H9 (cell line): Measurements from ENCODE around the gene SVIP. TPM values are rescaled to one million over a fixed set of nuclear protein-coding genes. Genes with fewer than 3 reads are reported as not detected.

Experiments
- DNase-seq: peaks from one replicate; pipeline ENCODE4 v3.0.0-alpha.2; 2017
- H2AFZ ChIP-seq: one replicate; pipeline ENCODE4 v1.6.1; 2013; ENCODE audit warnings: mild to moderate bottlenecking, low read length, control low read depth, moderate library complexity
- H2AK5ac ChIP-seq: 2 replicates; pipeline ENCODE4 v1.6.1; 2013; ENCODE audit warnings: low read length, control low read depth, mixed read lengths; ENCODE audit not compliant: insufficient read length
- H2BK120ac ChIP-seq: one replicate; pipeline ENCODE4 v1.6.1; 2013; ENCODE audit warnings: low read depth, mild to moderate bottlenecking, low read length, control low read depth, inconsistent platforms; ENCODE audit not compliant: poor library complexity, severe bottlenecking
- H2BK12ac ChIP-seq: 2 replicates; pipeline ENCODE4 v1.6.1; 2013; ENCODE audit warnings: low read length, control low read depth, mixed read lengths, low read depth; ENCODE audit not compliant: insufficient read length
- H2BK15ac ChIP-seq: 2 replicates; pipeline ENCODE4 v1.6.1; 2013; ENCODE audit warnings: low read depth, low read length, control low read depth
- H2BK20ac ChIP-seq: one replicate; pipeline ENCODE4 v1.6.1; 2013; ENCODE audit warnings: low read depth, mild to moderate bottlenecking, low read length, control low read depth, inconsistent platforms; ENCODE audit not compliant: poor library complexity, severe bottlenecking
- H2BK5ac ChIP-seq: 2 replicates; pipeline ENCODE4 v1.6.1; 2013; ENCODE audit warnings: low read length, control low read depth, mixed read lengths; ENCODE audit not compliant: insufficient read length
- H3K14ac ChIP-seq: 2 replicates; pipeline ENCODE4 v1.6.1; 2013; ENCODE audit warnings: low read length, control low read depth; ENCODE audit not compliant: insufficient read depth
- H3K18ac ChIP-seq: 2 replicates; pipeline ENCODE4 v1.6.1; 2013; ENCODE audit warnings: low read depth, mild to moderate bottlenecking, mixed read lengths, low read length, control low read depth; ENCODE audit not compliant: insufficient read length
- H3K23ac ChIP-seq: 2 replicates; pipeline ENCODE4 v1.6.1; 2013; ENCODE audit warnings: low read length, control low read depth, mixed read lengths, low read depth; ENCODE audit not compliant: insufficient read length
- H3K23me2 ChIP-seq: 2 replicates; pipeline ENCODE4 v1.6.1; 2013; ENCODE audit warnings: low read depth, mild to moderate bottlenecking, mixed read lengths, low read length, control low read depth; ENCODE audit not compliant: insufficient read length, poor library complexity, severe bottlenecking
- H3K27ac ChIP-seq: 2 replicates; pipeline ENCODE4 v1.5.1; 2013; ENCODE audit warnings: low read length, control low read depth, mixed read lengths, low read depth; ENCODE audit not compliant: insufficient read length
- H3K27me3 ChIP-seq: 2 replicates; pipeline ENCODE4 v1.6.1; 2013; ENCODE audit warnings: low read length, control low read depth, inconsistent platforms; ENCODE audit not compliant: insufficient read depth
- H3K4ac ChIP-seq: 2 replicates; pipeline ENCODE4 v1.6.1; 2013; ENCODE audit warnings: low read depth, mild to moderate bottlenecking, control low read depth, inconsistent platforms, low read length, moderate library complexity
- H3K4me1 ChIP-seq: 2 replicates; pipeline ENCODE4 v1.6.1; 2013; ENCODE audit warnings: low read length, control low read depth, inconsistent platforms; ENCODE audit not compliant: insufficient read depth
- H3K4me2 ChIP-seq: 2 replicates; pipeline ENCODE4 v1.6.1; 2013; ENCODE audit warnings: low read length, control low read depth, mixed read lengths; ENCODE audit not compliant: insufficient read length, insufficient read depth
- H3K56ac ChIP-seq: 2 replicates; pipeline ENCODE4 v1.6.1; 2013; ENCODE audit warnings: low read depth, mild to moderate bottlenecking, mixed read lengths, low read length, control low read depth; ENCODE audit not compliant: insufficient read length
- H3K79me1 ChIP-seq: 2 replicates; pipeline ENCODE4 v1.6.1; 2013; ENCODE audit warnings: low read depth, mild to moderate bottlenecking, moderate library complexity, low read length, control low read depth, inconsistent platforms; ENCODE audit not compliant: insufficient read depth, poor library complexity, severe bottlenecking
- H3K79me2 ChIP-seq: 2 replicates; pipeline ENCODE4 v1.6.1; 2013; ENCODE audit warnings: low read length, control low read depth, inconsistent platforms; ENCODE audit not compliant: insufficient read depth
- H3K9ac ChIP-seq: 2 replicates; pipeline ENCODE4 v1.6.1; 2013; ENCODE audit warnings: low read length, control low read depth, mixed read lengths; ENCODE audit not compliant: insufficient read length; ENCODE audit errors: extremely low read depth
- H3K9me3 ChIP-seq: one replicate; pipeline ENCODE4 v1.6.1; 2013; ENCODE audit warnings: low read depth, low read length, inconsistent platforms; ENCODE audit not compliant: control insufficient read depth
- H3T11ph ChIP-seq: one replicate; pipeline ENCODE4 v1.6.1; 2013; ENCODE audit warnings: mild to moderate bottlenecking, low read length, control low read depth, inconsistent platforms
- H4K20me1 ChIP-seq: one replicate; pipeline ENCODE4 v1.6.1; 2013; ENCODE audit not compliant: control insufficient read depth, insufficient read length, insufficient read depth
- H4K5ac ChIP-seq: 2 replicates; pipeline ENCODE4 v1.6.1; 2013; ENCODE audit warnings: low read depth, mild to moderate bottlenecking, mixed read lengths, low read length, control low read depth; ENCODE audit not compliant: insufficient read length
- H4K8ac ChIP-seq: replicated peaks from 2 replicates; pipeline ENCODE4 v1.6.1; 2013; ENCODE audit warnings: low read length, control low read depth, mixed read lengths, low read depth; ENCODE audit not compliant: insufficient read length
- H4K91ac ChIP-seq: 2 replicates; pipeline ENCODE4 v1.6.1; 2013; ENCODE audit warnings: low read depth, mild to moderate bottlenecking, moderate library complexity, mixed read lengths, low read length, control low read depth; ENCODE audit not compliant: insufficient read length
- H3K27ac Mint-ChIP-seq, 3 experiments: 2 replicates in 2 of 3; 3 replicates in 1 of 3; pipeline ENCODE4 v1.8.0; 2020 to 2021; ENCODE audit warnings: mixed read lengths in 3 of 3, mild to moderate bottlenecking in 1 of 3, moderate library complexity in 1 of 3
- H3K27me3 Mint-ChIP-seq: 2 replicates; pipeline ENCODE4 v1.8.0; 2021; ENCODE audit warnings: low read depth, mild to moderate bottlenecking, moderate library complexity, mixed read lengths
- H3K36me3 Mint-ChIP-seq, 3 experiments: 2 replicates in 2 of 3; 3 replicates in 1 of 3; pipeline ENCODE4 v1.8.0; 2020 to 2021; ENCODE audit warnings: low read depth in 3 of 3, mixed read lengths in 3 of 3; ENCODE audit not compliant: insufficient read depth in 1 of 3
- H3K4me1 Mint-ChIP-seq, 2 experiments: 2 replicates each; pipeline ENCODE4 v1.8.0; 2020; ENCODE audit warnings: mixed read lengths in 2 of 2
- H3K4me3 Mint-ChIP-seq, 2 experiments: 2 replicates in 1 of 2; 3 replicates in 1 of 2; pipeline ENCODE4 v1.8.0; 2020 to 2021; ENCODE audit warnings: mild to moderate bottlenecking in 2 of 2, mixed read lengths in 2 of 2, moderate library complexity in 1 of 2
- H3K9me3 Mint-ChIP-seq, 2 experiments: 2 replicates in 1 of 2; 3 replicates in 1 of 2; pipeline ENCODE4 v1.8.0; 2020; ENCODE audit warnings: mild to moderate bottlenecking in 2 of 2, mixed read lengths in 2 of 2, moderate library complexity in 1 of 2
- CTCF ChIP-seq: fragments of 200-600 bp; sonication (generic); conservative IDR thresholded peaks from 3 replicates; pipeline ENCODE4 v1.8.0; 2021; ENCODE audit warnings: antibody characterized with exemption, mild to moderate bottlenecking
- WGBS: extraction: QIAGEN DNeasy Blood & Tissue Kit; methylation state at CpG from one replicate; pipeline ENCODE4 v1.1.7; 2013; ENCODE audit warnings: missing lambda C conversion rate, low lambda C conversion rate, mixed read lengths; ENCODE audit not compliant: insufficient read length; ENCODE audit errors: extremely low coverage; 5-methylcytosine and 5-hydroxymethylcytosine counted together
- total RNA-seq: library from RNA; stranded (reverse); gene quantifications from 2 replicates; pipeline ENCODE4 v1.2.1, GENCODE V29; 2021

SVIP gene
- total RNA-seq, 1 experiment from 2014 or later: 10.4 TPM

GRCh38 chr11:22808571-22809197 is 20.9 kb downstream of the SVIP start:
- no peak for TF ChIP-seq CTCF
- H3K4me3 Mint-ChIP-seq: no peak overlapping the region
- WGBS: no CpG with 5 or more reads among the region's 3 CpGs

More at GRCh38 chr11:22808571-22809197, 20.9 kb downstream of the SVIP start:
- H3K14ac ChIP-seq: no peak overlapping the region
- no peaks in the 10 kb centered on the region; the same call in 1 of the 2 replicates for H3K4me1 ChIP-seq
- no peak overlapping the region for H4K8ac ChIP-seq
- no peak overlapping the region for H4K5ac ChIP-seq
- Mint-ChIP-seq H3K27me3 (no peaks in the 10 kb centered on the region), H3K27ac (no peak overlapping the region), H3K9me3 (peaks cover 9 to 11% of the 10 kb centered on the region in 2 experiments; a peak in 4 of 5 replicates), H3K36me3 (peaks cover 4 to 5% (median 4%) of the 10 kb centered on the region in 3 experiments; a peak in 6 of 7 replicates), H3K4me1 (peaks cover 5% of the 10 kb centered on the region in 2 experiments)
- H2BK15ac ChIP-seq: no peak overlapping the region
- no peak overlapping the region for H2AK5ac ChIP-seq
- H2BK120ac ChIP-seq: no peak overlapping the region
- H2BK5ac ChIP-seq: no peak overlapping the region
- no peak overlapping the region for H4K91ac ChIP-seq
- no peak for DNase-seq
- no peak overlapping the region for H2BK12ac ChIP-seq
- no peak overlapping the region for H3K23ac ChIP-seq
- H3K4me2 ChIP-seq: no peak overlapping the region
- no peaks in the 10 kb centered on the region for H3K79me1 ChIP-seq
- peaks cover 5% of the 10 kb centered on the region for H3K9me3 ChIP-seq
- no peak overlapping the region for H3K27ac ChIP-seq
- H3T11ph ChIP-seq: no peak overlapping the region
- H3K79me2 ChIP-seq: no peaks in the 10 kb centered on the region
- no peak overlapping the region for H3K56ac ChIP-seq
- H2BK20ac ChIP-seq: no peak overlapping the region
- no peaks in the 10 kb centered on the region for H3K27me3 ChIP-seq
- H3K4ac ChIP-seq: no peak overlapping the region
- no peak overlapping the region for H2AFZ ChIP-seq
- H4K20me1 ChIP-seq: no peaks in the 10 kb centered on the region
- no peak overlapping the region for H3K9ac ChIP-seq
- H3K23me2 ChIP-seq: no peaks in the 10 kb centered on the region
- no peak overlapping the region for H3K18ac ChIP-seq
